ENCODE measurements around the gene NRL. TPM values are rescaled to one million over a fixed set of nuclear protein-coding genes. Genes with fewer than 3 reads are reported as not detected.

The NRL gene
- total RNA-seq, 1 donor, result 1.8 TPM

- Histone ChIP-seq H2AFZ (ENCODE audit: low read length) (no peak overlapping the region), H3K36me3 (ENCODE audit: insufficient read depth, low read length) (no peaks in the 10 kb centered on the region), H3K4me3 (ENCODE audit: insufficient read depth, low read length) (no peak overlapping the region), H3K4me2 (ENCODE audit: insufficient read depth, low read length) (no peak overlapping the region), H3K4me1 (ENCODE audit: insufficient read depth, low read length) (no peaks in the 10 kb centered on the region), H3K9me3 (ENCODE audit: low read depth, low read length) (no peaks in the 10 kb centered on the region), H3K27ac (ENCODE audit: low read depth, low read length) (no peak overlapping the region), H3K27me3 (ENCODE audit: insufficient read depth, low read length) (peaks cover 3% of the 10 kb centered on the region), H3K79me2 (ENCODE audit: insufficient read depth, low read length) (no peaks in the 10 kb centered on the region), H4K20me1 (ENCODE audit: insufficient read depth, low read length) (peaks cover 4% of the 10 kb centered on the region)
- TF ChIP-seq CTCF (IDR thresholded peaks at IDR 0.05; ENCODE audit: extremely low read depth, low read depth, low read length), result no peak
- peak; percentile 81 for DNase-seq (ENCODE audit: insufficient read length, low spot score, missing footprints)
These were observed 53.5 kb downstream of the NRL start for GRCh38 chr14:24060984-24061913.

- Histone ChIP-seq H4K20me1 (ENCODE audit: insufficient read depth, low read length) (peaks cover 4% of the 10 kb centered on the region), H3K4me3 (ENCODE audit: insufficient read depth, low read length) (no peak overlapping the region), H3K27me3 (ENCODE audit: insufficient read depth, low read length) (peaks cover 1% of the 10 kb centered on the region), H3K9me3 (ENCODE audit: low read depth, low read length) (no peaks in the 10 kb centered on the region), H3K79me2 (ENCODE audit: insufficient read depth, low read length) (no peaks in the 10 kb centered on the region), H3K27ac (ENCODE audit: low read depth, low read length) (no peak overlapping the region), H2AFZ (ENCODE audit: low read length) (no peak overlapping the region), H3K36me3 (ENCODE audit: insufficient read depth, low read length) (no peaks in the 10 kb centered on the region), H3K4me2 (ENCODE audit: insufficient read depth, low read length) (no peak overlapping the region), H3K4me1 (ENCODE audit: insufficient read depth, low read length) (no peaks in the 10 kb centered on the region)
- peak; percentile 44 for DNase-seq (ENCODE audit: insufficient read length, low spot score, missing footprints)
- TF ChIP-seq CTCF (IDR thresholded peaks at IDR 0.05; ENCODE audit: extremely low read depth, low read depth, low read length), result no peak
These were observed 54.3 kb downstream of the NRL start for GRCh38 chr14:24060443-24060842.

GRCh38 chr14:24059841-24060388 is 54.8 kb downstream of the NRL start:
- H3K4me3 ChIP-seq (ENCODE audit: insufficient read depth, low read length), result no peak overlapping the region
- H3K27me3 ChIP-seq (ENCODE audit: insufficient read depth, low read length), result no peaks in the 10 kb centered on the region
- peaks cover 4% of the 10 kb centered on the region for H4K20me1 ChIP-seq (ENCODE audit: insufficient read depth, low read length)
- no peak overlapping the region for H3K4me2 ChIP-seq (ENCODE audit: insufficient read depth, low read length)
- no peaks in the 10 kb centered on the region for H3K9me3 ChIP-seq (ENCODE audit: low read depth, low read length)
- TF ChIP-seq CTCF (IDR thresholded peaks at IDR 0.05; ENCODE audit: extremely low read depth, low read depth, low read length), result no peak
- H2AFZ ChIP-seq (ENCODE audit: low read length), result no peak overlapping the region
- H3K27ac ChIP-seq (ENCODE audit: low read depth, low read length), result no peak overlapping the region
- peak; percentile 72 for DNase-seq (ENCODE audit: insufficient read length, low spot score, missing footprints)
- H3K79me2 ChIP-seq (ENCODE audit: insufficient read depth, low read length), result no peaks in the 10 kb centered on the region
- no peaks in the 10 kb centered on the region for H3K36me3 ChIP-seq (ENCODE audit: insufficient read depth, low read length)
- H3K4me1 ChIP-seq (ENCODE audit: insufficient read depth, low read length), result no peaks in the 10 kb centered on the region

GRCh38 chr14:24058951-24059475 is 55.7 kb downstream of the NRL start:
- no peak for TF ChIP-seq CTCF (IDR thresholded peaks at IDR 0.05; ENCODE audit: extremely low read depth, low read depth, low read length)
- peak; percentile 44 for DNase-seq (ENCODE audit: insufficient read length, low spot score, missing footprints)
- no peak overlapping the region for H2AFZ ChIP-seq (ENCODE audit: low read length)
- H3K4me1 ChIP-seq (ENCODE audit: insufficient read depth, low read length), result no peaks in the 10 kb centered on the region
- H3K79me2 ChIP-seq (ENCODE audit: insufficient read depth, low read length), result no peaks in the 10 kb centered on the region
- H3K27me3 ChIP-seq (ENCODE audit: insufficient read depth, low read length), result no peaks in the 10 kb centered on the region
- no peak overlapping the region for H3K4me2 ChIP-seq (ENCODE audit: insufficient read depth, low read length)
- H3K4me3 ChIP-seq (ENCODE audit: insufficient read depth, low read length), result no peak overlapping the region
- no peaks in the 10 kb centered on the region for H3K36me3 ChIP-seq (ENCODE audit: insufficient read depth, low read length)
- H3K9me3 ChIP-seq (ENCODE audit: low read depth, low read length), result no peaks in the 10 kb centered on the region
- H3K27ac ChIP-seq (ENCODE audit: low read depth, low read length), result no peak overlapping the region
- H4K20me1 ChIP-seq (ENCODE audit: insufficient read depth, low read length), result peaks cover 4% of the 10 kb centered on the region
